SHP77 (cell line): Measurements from ENCODE around the gene GPC5.
"Not testable (repeated sequence)": the region's sequence is repeated elsewhere in the genome, so short reads cannot be mapped to it uniquely, and the experiment has no call there.

ENCODE experiments used
- DNase-seq, 2 experiments: peaks; one replicate each; lab custom pipeline; 2025; lab: John Stamatoyannopoulos, UW

Gene GPC5

GRCh38 chr13:91398413-91399188 lies at the start of gene GPC5:
Gene GPC5, plus strand, starts transcription at chr13:91398621.
- DNase-seq, result peak; percentile 70 to 82

DNA sequence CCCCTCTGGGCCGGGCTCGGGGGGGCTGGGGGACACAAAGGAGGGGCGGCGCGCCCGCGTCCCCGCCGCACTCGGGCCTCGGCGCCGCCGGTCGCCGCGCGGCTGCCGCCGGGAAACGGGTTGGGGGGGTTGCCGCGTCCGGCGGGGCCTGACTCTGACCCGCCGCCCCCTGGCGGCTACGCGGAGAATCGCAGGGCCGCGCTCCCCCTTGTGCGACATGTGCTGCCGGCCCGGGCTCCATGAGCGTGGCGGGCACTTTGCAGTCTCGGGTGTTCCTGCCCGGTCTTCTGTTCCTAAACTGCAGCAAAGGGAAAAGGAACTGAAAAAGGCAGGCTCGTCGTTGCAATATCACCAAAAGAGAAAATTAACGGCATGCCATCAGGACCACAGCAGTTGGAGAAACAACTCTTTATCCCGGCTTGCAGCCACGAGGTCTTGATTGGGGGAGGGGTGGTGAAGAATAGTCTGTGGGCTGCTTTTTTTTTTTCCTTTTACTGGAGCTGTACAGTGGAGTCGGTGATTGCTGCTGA lies 49.5 kb upstream of the GPC5 start:
- DNase-seq, result peak; percentile 89

GRCh38 chr13:91349992-91350911 lies 48.2 kb upstream of the GPC5 start:
- no peak for DNase-seq

- no peak for DNase-seq
Measured at GRCh38 chr13:91351123-91351522, 47.3 kb upstream of the GPC5 start.

DNA sequence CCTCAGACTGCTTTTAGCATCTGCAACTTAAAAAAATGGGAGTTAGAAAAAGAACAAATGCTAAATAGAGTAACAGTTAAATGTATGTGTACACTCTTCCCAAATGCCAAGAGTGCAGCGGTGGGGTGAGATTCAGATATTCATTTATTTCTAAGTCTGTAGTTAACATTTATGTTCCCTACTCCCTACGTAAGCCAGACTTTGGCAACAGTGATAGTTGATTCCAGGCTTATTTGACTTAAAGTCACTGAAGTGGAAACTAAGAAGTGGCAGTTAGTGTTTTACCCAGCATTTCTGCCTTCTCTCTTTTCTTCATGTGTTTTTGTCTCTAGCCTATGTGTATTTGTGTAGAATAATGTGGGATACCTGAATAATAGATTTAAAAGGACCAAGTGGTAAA lies 46.4 kb upstream of the GPC5 start:
- DNase-seq, result no peak

GRCh38 chr13:91352891-91353290 lies 45.5 kb upstream of the GPC5 start:
- DNase-seq, result not testable (repeated sequence)

- no peak for DNase-seq
Measured at GRCh38 chr13:91353494-91353893, 44.9 kb upstream of the GPC5 start.

DNA sequence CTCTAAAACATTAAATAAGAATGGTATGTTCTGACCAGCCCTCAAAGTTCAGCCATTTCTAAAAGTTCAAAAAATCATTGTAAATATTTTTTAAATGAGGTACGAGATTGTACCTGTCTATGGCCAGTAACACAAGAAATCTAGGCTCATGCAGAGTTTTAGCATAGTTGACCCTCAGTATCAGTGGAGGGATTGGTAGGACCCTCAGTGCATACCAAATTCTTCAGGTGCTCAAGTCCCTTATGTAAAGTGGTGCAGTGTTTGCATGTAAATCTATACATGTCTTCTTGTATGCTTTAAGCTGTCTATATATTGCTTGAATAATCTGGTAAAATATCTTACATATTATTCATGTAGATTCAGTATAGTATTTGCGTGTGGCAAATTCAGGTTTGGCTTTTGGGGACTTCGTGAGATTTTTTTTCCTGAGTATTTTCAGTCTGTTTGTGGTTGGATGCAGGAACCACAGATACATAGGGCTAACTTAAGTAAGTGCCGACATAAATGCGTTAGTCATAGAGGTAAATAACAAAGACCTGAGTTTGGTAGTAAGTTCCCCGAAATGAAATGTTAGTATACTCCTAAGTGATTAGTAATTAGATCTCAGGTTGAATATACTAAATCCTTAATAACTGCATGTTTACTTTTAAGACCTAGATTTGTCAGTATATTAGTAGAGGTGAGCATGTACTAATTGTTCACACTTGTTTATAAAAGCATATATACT lies 43.2 kb upstream of the GPC5 start:
- DNase-seq, result no peak

GRCh38 chr13:91355826-91356710 lies 42.4 kb upstream of the GPC5 start:
- DNase-seq, result no peak

GRCh38 chr13:91356919-91357612 lies 41.4 kb upstream of the GPC5 start:
- DNase-seq, result no peak

GRCh38 chr13:91357613-91358386 lies 40.6 kb upstream of the GPC5 start:
- no peak for DNase-seq

DNA sequence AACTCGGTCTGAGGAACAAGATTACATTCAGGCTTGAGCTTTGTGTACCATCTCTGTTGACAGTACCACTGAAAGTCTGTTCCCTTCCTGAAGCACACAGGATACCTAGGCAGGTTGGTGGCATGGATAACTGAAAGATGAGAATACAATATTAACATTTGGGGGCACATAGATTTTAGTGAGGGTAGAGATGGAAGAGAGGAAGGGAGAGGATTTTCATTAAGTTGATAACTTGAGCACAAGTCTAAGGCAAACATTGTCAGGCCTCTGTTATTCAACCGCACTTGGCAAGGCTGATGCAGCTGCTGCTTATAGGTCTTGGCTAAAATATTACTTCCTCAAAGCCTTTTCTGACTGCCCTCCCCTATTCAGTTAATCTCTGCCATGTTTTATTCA lies 40.0 kb upstream of the GPC5 start:
- no peak for DNase-seq

DNA sequence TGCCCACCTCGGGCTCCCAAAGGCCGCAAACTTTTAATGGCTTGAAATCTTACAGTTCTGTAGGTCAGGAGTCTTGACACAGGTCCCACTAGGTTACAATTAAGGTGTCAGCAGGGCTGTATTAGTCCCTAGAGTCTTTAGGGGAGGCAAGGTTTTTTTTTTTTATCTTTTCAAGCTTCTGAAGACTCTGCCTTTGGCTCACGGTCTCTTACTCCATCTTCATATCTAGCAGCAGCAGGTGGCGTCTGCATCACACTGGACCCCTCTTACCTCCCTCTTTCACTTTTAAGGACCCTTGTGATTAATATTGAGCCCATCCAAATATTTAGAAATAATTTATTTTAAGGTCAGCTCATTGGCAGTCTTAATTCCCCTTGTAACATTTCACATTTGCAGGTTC lies 39.3 kb upstream of the GPC5 start:
- DNase-seq, result no peak

DNA sequence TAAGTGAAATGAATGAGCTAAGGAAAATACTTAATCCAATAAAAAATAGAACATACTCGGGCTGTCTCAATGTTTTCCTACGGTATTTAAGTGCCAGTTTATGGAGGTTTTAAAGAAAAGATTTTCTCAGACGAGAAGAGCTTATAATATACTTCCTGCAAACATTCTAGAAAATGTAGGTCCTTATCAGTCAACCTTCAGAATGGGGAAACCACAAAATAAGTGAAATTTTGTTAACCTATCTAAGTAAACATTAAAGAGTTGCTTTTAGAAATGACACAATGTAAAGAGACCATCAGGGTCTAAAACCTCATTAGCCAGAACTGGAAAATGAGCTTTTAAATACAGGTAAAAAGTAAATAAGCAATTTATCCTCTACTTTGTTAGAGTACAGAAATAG lies 38.8 kb upstream of the GPC5 start:
- no peak for DNase-seq

- no peak for DNase-seq
Measured at GRCh38 chr13:91360246-91360751, 38.1 kb upstream of the GPC5 start.

GRCh38 chr13:91361755-91362271 lies 36.6 kb upstream of the GPC5 start:
- DNase-seq, result no peak

DNA sequence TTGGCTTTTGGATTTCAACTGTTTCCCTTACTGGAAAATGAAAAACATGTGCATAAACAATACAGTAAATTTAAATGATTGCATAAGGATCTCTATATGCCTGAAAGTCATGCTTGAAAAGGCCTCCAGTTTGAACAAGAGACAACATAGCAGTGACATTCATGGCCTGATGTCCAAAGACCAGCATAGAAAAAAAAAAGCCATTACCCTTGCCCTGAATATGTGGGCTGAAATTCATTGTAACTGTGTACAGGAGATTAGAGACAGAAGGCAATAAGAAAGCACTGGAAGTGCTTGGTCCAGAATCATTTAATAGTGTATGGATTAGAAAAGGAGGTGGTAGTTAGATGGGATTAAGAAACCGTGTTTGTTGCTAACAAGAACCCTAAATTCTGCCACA lies 35.5 kb upstream of the GPC5 start:
- no peak for DNase-seq

DNA sequence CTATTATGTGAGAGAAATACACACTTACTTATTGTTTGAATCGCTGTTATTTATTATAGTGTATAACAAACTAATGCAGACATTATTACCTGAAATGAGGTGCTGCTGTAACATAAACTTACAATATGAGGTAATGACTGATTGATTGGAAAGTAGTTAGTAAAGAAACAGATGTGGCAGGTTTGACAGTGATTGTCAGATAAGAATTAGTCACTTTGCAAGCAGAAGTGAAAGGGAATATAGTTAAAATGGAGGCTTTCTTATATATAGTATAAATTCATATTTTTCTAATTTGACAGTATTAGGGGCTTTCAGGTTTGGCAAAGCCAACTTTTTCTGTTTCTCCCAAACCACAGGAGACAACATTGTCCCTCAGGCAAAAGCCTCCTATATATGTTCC lies 30.3 kb upstream of the GPC5 start:
- no peak for DNase-seq

DNA sequence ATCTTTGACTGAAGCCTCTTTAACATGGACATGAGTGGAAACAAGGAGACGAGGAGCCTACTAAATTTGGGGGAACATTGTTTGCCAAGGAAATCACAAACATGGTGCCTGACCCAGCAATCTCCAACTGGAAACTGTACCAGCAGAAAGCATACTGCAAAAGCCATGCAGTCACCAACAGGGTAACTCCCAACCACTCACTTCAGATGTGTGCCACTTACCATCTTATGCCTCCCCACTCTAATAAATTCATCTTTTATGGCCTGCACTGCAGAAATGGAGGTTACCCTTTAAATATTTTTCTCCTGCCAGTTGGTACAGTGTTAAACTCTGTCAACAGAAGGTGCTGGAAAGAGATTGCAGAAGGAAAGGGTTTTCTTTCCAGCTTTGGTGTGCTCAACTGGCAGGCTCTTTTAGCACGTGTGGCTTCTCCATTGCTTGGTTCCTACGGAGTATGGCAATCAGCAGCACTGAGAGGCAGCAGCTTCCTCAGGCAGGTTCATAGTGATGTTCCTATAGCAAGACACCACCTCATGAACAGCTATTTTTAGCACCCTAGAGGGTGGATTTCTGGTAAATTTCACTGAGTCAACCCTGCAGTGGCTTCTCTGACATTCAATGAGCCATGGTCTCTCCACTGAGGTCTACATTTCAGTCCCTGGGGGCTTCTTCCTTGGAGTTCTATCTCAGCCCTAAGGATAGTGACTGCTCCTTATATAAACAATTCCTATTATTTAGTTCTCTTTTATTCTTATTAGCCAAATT lies 29.6 kb upstream of the GPC5 start:
- DNase-seq, result no peak
